ENCODE results near the gene ABCB9. TPM values are rescaled to one million over a fixed set of nuclear protein-coding genes. Genes with fewer than 3 reads are reported as not detected.

Gene ABCB9
- total and polyA plus RNA-seq, 5 donors, result 5.2 to 7.0 (median 6.3) TPM

GRCh38 chr12:122994140-122994675 lies 27.9 kb upstream of the ABCB9 start:
- WGBS, result 94% methylated on average over 10 of the region's 10 CpGs

DNA sequence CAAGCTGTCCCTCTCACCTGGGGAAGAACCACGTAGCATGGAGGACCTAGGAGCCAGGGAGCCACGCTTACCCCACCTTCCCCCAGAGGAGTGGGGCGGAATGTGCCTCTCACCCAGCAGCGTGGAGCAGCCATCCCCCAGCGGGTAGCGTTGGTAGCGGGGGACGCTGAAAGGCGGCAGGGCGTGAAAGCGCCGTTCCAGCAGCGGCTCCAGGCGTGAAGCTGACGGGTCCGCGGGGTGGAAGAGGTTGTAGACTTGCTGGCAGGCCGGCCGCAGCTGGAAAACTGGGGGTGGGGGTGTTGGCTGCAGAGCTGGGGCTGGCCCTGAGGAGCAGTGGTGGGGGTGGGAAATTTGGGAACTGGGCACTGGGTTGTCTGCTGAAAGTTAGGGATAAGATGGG lies 26.1 kb upstream of the ABCB9 start:
- no peak overlapping the region for H3K27ac ChIP-seq (ENCODE audit: low read length)
- intact Hi-C loops (cut with DNase I), result no loop called here
- ATAC-seq (no peak), DNase-seq (peak in 2 of 3 donors; percentile 37 to 55)
- WGBS, result 70% methylated on average over 19 of the region's 19 CpGs
- H3K4me3 ChIP-seq (ENCODE audit: low read length), result no peak overlapping the region
- no peaks in the 10 kb centered on the region for H3K27me3 ChIP-seq (ENCODE audit: control insufficient read depth, insufficient read depth)
- H3K9me3 ChIP-seq (ENCODE audit: control insufficient read depth, low read length), result no peaks in the 10 kb centered on the region
- peaks cover 2% of the 10 kb centered on the region for H3K4me1 ChIP-seq (ENCODE audit: control insufficient read depth, insufficient read depth, low read length)

More at GRCh38 chr12:122994140-122994675, 27.9 kb upstream of the ABCB9 start:
- peak in 2 of 3 donors; percentile 27 to 32 for DNase-seq
- intact Hi-C loops (cut with DNase I), result no loop called here
- ATAC-seq, result no peak
- H3K4me3 ChIP-seq (ENCODE audit: low read length), result no peak overlapping the region
- H3K27me3 ChIP-seq (ENCODE audit: control insufficient read depth, insufficient read depth), result no peaks in the 10 kb centered on the region
- no peaks in the 10 kb centered on the region for H3K9me3 ChIP-seq (ENCODE audit: control insufficient read depth, low read length)
- peaks cover 2% of the 10 kb centered on the region for H3K4me1 ChIP-seq (ENCODE audit: control insufficient read depth, insufficient read depth, low read length)
- H3K27ac ChIP-seq (ENCODE audit: low read length), result no peak overlapping the region

DNA sequence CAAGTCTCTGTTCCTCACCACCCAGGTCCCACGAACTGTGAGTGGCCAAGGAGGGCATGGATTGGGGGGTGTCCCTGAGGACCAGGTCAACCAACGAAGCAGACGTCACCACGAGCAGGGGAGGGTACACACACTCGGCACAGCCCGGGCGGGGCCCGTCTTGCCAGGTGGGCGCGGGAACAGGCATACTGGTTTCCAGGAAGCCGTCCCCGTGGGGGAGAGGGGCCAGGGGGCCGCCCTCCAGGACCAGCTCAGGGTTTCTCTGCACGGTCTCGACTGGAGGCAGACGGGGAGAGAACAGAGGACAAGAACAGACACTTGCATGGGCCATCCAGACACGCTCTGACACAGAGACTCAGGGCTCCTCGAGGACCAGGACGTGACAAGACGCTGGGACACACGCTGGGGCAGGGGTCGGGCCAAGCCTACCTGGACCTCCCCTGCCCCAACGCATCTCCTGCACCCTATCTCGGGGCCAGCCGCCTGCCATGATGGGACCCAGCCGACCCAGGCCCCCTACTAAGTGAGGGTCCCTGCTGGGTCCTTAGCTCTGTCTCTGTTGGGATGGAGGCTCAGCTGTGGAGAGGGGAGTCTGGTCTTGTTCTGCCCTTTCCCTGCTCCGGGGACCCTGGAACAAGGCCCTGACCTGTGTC lies 25.5 kb upstream of the ABCB9 start:
- Histone ChIP-seq H3K27ac (ENCODE audit: low read length) (no peak overlapping the region), H3K4me1 (ENCODE audit: control insufficient read depth, insufficient read depth, low read length) (peaks cover 2% of the 10 kb centered on the region), H3K4me3 (ENCODE audit: low read length) (no peak overlapping the region), H3K27me3 (ENCODE audit: control insufficient read depth, insufficient read depth) (no peaks in the 10 kb centered on the region), H3K9me3 (ENCODE audit: control insufficient read depth, low read length) (no peaks in the 10 kb centered on the region)
- DNase-seq, result peak in 2 of 3 donors; percentile 56 to 64
- no peak for ATAC-seq
- 82% methylated on average over 27 of the region's 27 CpGs for WGBS
- intact Hi-C loops (cut with DNase I), result no loop called here

DNA sequence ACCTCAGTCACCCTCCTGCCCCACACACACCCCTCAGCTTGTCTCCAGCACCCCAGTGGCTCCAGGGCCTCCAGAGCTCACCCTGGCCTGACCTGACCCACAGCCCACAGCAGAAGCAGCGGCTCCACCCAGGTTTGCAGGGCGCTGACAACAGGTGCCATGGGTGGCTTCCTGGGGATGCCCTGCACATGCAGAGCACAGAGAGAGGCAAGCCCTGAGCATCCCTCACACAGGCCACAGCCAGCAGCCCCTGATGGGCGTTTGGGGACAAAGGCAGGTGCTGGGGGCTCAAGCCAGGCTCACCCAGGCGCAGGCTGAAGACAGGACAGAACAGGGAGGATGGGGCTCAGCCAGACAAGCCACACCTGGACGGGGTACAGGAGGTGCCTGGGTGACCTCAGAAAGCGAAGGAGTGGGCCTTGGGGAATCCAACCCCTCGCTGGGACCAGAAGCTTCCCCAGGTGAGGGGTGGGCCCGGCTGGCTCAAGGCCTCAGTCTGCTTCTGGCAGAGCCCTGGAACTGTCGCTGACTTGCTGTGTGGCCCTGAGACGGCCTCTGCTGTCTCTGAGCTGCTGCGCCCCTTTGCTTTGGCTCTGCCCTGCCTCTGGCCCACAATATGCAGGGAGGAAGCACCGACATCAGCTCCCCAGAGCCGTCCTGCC lies 24.8 kb upstream of the ABCB9 start:
- H3K9me3 ChIP-seq (ENCODE audit: control insufficient read depth, low read length), result no peaks in the 10 kb centered on the region
- no peaks in the 10 kb centered on the region for H3K27me3 ChIP-seq (ENCODE audit: control insufficient read depth, insufficient read depth)
- H3K4me1 ChIP-seq (ENCODE audit: control insufficient read depth, insufficient read depth, low read length), result peaks cover 2% of the 10 kb centered on the region
- DNase-seq, result peak in 2 of 3 donors; percentile 29 to 48
- intact Hi-C loops (cut with DNase I), result no loop called here
- H3K4me3 ChIP-seq (ENCODE audit: low read length), result no peak overlapping the region
- ATAC-seq, result no peak
- H3K27ac ChIP-seq (ENCODE audit: low read length), result no peak overlapping the region
- WGBS, result 94% methylated on average over 13 of the region's 13 CpGs

GRCh38 chr12:122990561-122990960 lies 24.3 kb upstream of the ABCB9 start:
- H3K4me1 ChIP-seq (ENCODE audit: control insufficient read depth, insufficient read depth, low read length), result no peaks in the 10 kb centered on the region
- H3K9me3 ChIP-seq (ENCODE audit: control insufficient read depth, low read length), result no peaks in the 10 kb centered on the region
- no peak for ATAC-seq
- no peaks in the 10 kb centered on the region for H3K27me3 ChIP-seq (ENCODE audit: control insufficient read depth, insufficient read depth)
- WGBS, result 89% methylated on average over 13 of the region's 13 CpGs
- peak in 2 of 3 donors; percentile 38 to 48 for DNase-seq
- no peak overlapping the region for H3K4me3 ChIP-seq (ENCODE audit: low read length)
- intact Hi-C loops (cut with DNase I), result no loop called here
- H3K27ac ChIP-seq (ENCODE audit: low read length), result no peak overlapping the region

DNA sequence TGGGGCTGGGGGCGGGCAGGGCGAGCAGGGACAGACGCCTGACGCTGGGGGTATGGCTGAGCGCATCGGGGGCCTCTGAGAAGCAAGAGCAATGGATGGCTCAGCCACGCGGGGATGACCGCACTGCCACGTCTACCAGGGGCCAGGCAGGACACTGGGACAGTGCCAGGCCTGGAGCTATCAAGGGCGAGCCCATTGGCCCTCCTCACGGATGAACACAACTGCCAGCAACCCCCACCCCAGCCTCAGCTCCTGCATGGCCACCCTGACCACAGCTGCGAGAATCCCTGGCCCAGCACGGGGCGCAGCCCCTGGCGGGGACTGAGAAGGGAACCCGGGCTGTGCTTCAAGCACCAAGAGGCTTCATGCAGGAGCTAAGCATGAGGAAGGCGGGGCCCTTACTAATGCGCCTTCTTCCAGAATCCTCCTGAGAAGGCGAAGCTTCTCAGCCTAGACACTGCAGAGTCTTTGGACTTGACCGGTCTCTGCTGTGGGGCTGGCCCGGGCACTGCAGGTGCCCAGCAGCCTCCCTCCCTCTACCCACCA lies 23.7 kb upstream of the ABCB9 start:
- Histone ChIP-seq H3K9me3 (ENCODE audit: control insufficient read depth, low read length) (no peaks in the 10 kb centered on the region), H3K27ac (ENCODE audit: low read length) (no peak overlapping the region), H3K4me1 (ENCODE audit: control insufficient read depth, insufficient read depth, low read length) (no peaks in the 10 kb centered on the region), H3K4me3 (ENCODE audit: low read length) (no peak overlapping the region), H3K27me3 (ENCODE audit: control insufficient read depth, insufficient read depth) (no peaks in the 10 kb centered on the region)
- 91% methylated on average over 22 of the region's 22 CpGs for WGBS
- ATAC-seq, result no peak
- peak in 2 of 3 donors; percentile 45 to 47 for DNase-seq
- intact Hi-C loops (cut with DNase I), result loop anchor here in 1 of 4 donors (10.0 kb wide), 1 partner anchor 245 kb away; the partner anchor contains the start of genes MPHOSPH9 and MTRFR

GRCh38 chr12:122989225-122989839 lies 23.1 kb upstream of the ABCB9 start:
- DNase-seq (peak in 2 of 3 donors; percentile 5 to 42), ATAC-seq (no peak)
- no peak overlapping the region for H3K27ac ChIP-seq (ENCODE audit: low read length)
- no peak overlapping the region for H3K4me3 ChIP-seq (ENCODE audit: low read length)
- no peaks in the 10 kb centered on the region for H3K27me3 ChIP-seq (ENCODE audit: control insufficient read depth, insufficient read depth)
- WGBS, result 90% methylated on average over 10 of the region's 10 CpGs
- no peaks in the 10 kb centered on the region for H3K4me1 ChIP-seq (ENCODE audit: control insufficient read depth, insufficient read depth, low read length)
- intact Hi-C loops (cut with DNase I), result loop anchor here in 1 of 4 donors (10.0 kb wide), 1 partner anchor 245 kb away; the partner anchor contains the start of genes MPHOSPH9 and MTRFR
- no peaks in the 10 kb centered on the region for H3K9me3 ChIP-seq (ENCODE audit: control insufficient read depth, low read length)

- H3K27me3 ChIP-seq (ENCODE audit: control insufficient read depth, insufficient read depth), result no peaks in the 10 kb centered on the region
- DNase-seq, result peak in 2 of 3 donors; percentile 39 to 48
- intact Hi-C loops (cut with DNase I), result loop anchor here in 1 of 4 donors (10.0 kb wide), 1 partner anchor 246 kb away; the partner anchor contains the start of genes MPHOSPH9 and MTRFR
- ATAC-seq, result no peak
- no peak overlapping the region for H3K4me3 ChIP-seq (ENCODE audit: low read length)
- no peaks in the 10 kb centered on the region for H3K4me1 ChIP-seq (ENCODE audit: control insufficient read depth, insufficient read depth, low read length)
- no peak overlapping the region for H3K27ac ChIP-seq (ENCODE audit: low read length)
- H3K9me3 ChIP-seq (ENCODE audit: control insufficient read depth, low read length), result no peaks in the 10 kb centered on the region
- 92% methylated on average over 21 of the region's 21 CpGs for WGBS
Measured at GRCh38 chr12:122988612-122989212, 22.4 kb upstream of the ABCB9 start.

DNA sequence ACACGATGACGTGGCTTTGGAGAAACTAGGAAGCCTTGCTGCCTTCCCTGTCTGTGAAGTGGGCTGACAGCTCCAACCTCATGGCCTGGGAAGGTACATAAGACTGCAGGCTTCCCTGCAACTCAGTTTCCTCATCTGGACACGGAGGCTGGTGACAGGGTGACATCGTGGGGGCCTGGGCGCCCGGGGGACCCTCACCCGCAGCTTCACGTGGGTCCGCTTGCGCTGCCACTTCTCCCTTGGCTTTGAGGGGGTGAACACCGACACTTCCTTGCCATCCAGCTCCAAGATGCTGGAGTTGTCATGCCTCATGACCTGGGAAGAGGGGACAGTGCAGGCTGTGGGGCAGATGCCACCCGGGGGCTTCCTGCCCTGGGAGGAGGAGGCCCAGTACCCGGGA lies 21.8 kb upstream of the ABCB9 start:
- Histone ChIP-seq H3K27ac (ENCODE audit: low read length) (no peak overlapping the region), H3K27me3 (ENCODE audit: control insufficient read depth, insufficient read depth) (no peaks in the 10 kb centered on the region), H3K4me3 (ENCODE audit: low read length) (no peak overlapping the region), H3K9me3 (ENCODE audit: control insufficient read depth, low read length) (no peaks in the 10 kb centered on the region), H3K4me1 (ENCODE audit: control insufficient read depth, insufficient read depth, low read length) (peaks cover under 1% of the 10 kb centered on the region)
- ATAC-seq (no peak), DNase-seq (peak in 2 of 3 donors; percentile 27 to 40)
- intact Hi-C loops (cut with DNase I), result loop anchor here in 1 of 4 donors (10.0 kb wide), 1 partner anchor 247 kb away; the partner anchor contains the start of genes MPHOSPH9 and MTRFR
- WGBS, result 91% methylated on average over 13 of the region's 13 CpGs

Data from right cardiac atrium (tissue), 5 donors.